T-helper 9 cell (primary cell): Measurements from ENCODE around the gene MUC15.

Experiments used
- DNase-seq: peaks from one replicate; pipeline ENCODE4 v3.0.0-alpha.2; 2020

The MUC15 gene

DNA sequence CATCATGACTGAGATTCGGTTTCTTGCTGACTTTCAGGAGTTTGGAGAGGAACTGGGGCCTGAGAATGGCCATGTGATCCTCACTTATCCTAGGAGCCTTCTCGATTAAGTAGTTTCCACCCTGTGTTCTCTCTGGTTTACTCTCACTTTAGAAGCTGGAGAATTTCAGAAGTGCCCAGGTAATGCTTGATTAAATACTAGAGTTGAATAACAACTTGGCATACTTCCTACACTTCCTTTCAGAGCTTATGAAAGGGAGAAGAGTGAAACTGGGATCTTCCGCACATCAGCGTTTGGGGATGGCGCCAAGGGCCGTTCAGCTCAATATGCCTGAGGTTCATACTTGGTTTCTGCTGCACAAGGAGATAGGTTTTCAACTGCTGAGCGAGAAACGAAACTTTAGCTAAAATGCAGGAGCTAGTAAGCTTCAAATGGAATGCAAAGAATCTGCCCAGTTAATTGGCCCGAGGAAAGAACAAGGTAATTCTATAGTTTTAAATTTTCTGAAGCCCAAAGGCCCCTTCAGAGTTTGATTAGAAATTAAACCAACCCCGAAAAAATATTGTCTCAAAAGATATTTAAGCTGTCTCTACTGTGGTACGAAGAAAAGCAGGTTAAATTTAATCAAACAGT lies 823 bp upstream of the MUC15 start:
- DNase-seq = no peak

DNA sequence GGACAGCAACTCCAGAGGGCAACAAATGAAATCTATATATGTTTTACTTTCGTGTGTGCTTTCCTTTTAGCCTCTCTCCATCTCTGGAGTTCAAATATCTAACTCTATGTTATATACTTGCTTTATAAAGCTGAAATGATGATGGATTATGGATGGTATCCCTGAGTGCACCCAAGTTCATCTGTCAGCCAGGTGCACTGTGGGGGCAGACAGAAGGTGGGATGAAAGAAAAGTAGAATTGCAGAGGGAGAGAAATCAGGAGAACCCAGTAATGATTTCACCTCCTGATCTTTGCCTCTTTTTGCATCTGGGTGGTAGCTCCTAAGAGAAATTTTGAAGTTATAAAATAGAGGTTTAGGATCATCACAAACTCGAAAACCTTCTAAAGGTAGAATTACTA lies 2.4 kb downstream of the MUC15 start:
- DNase-seq = no peak

DNA sequence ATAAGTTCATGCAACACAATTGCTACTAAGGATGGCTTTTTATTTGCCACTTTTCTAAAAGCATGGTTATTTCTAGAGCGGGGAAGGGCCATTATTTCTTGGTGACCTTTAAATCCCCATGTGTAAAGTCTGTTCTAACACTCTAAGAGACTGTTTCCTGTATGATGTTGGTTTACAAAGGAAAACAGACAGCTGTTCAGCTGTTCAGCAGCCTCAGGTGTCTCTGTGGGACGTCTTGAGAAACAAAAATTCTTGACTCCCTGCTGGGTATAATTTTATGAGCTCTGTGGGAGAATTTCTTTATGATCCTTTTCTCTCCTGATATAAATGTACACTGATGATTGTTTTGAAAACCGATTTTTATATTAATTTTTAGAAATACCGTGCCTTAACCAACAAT lies 13.9 kb downstream of the MUC15 start:
- DNase-seq = no peak

DNA sequence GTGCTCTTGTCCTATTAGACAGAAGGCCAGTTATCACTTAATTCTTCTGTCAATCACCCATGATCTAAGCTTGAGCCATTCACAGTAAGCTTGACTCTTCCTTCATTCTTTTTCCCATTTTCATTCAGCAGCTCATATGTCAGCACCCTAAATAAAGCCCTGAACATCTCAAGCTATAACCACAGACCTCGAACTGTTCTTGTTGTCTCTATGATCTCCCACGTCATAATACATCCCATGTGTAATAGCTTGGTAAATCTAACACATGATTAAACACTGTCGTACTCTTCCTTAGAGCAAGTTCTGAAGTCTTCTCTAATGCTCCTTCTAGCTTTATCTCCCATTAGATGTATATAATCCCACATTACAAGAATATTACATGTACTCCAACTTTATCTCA lies 14.4 kb downstream of the MUC15 start:
- no peak for DNase-seq

DNA sequence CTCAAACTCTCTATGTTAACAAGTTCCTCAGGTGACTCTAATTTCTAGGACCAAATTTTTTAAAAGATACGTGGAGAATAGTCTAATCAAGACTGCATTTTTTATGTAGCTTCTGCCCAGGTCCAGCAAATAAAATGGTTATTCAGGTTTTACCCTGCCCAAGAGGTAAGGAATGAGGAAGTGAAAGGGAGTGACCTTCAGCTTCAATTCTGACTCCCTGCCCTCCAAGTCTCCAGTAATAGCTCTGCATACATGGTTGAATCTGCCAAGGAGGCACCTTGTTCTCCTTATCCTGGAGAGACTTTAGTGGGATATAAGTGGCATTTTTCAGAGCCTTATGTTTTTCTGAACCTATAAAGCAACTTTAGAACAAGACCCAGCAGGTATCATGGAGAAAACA lies 15.5 kb downstream of the MUC15 start:
- DNase-seq = no peak

DNA sequence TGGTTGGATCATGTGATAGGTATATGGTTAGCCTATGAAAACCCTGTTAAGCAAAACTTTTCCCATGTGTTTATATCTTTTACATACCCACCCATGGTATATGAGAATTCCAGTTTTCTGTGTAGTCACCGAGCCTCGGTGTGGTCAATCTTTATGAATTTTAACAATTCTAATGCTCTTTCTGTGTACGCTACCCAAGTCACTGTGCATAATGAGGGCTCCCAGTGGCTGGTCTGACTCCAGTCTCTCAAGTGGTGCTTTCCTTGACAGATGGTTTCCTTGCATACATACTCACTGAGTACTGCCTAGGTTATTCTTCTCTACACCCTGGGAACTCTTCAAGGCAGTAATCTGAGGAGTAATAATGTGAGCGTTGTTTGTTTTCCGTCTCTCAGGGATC lies 17.6 kb downstream of the MUC15 start:
- no peak for DNase-seq

DNA sequence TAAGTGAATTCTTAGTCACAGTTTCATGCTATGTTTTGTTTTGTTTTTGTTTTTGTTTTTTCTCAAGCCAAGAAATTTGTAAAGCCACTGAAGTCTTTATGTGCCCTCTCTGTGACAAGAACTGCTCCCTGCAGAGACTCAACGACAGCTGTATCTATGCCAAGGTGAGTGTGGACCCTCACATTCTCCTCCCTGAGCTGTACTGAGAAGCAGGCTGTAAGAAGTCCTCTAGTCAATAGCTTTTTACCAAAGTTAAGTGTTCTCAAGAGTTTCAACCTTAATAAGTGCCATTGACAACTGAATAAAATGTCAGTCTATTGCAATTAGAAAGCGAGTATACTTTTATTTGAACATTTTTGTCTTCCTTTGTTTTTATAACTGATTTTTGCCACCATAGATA lies 18.9 kb downstream of the MUC15 start:
- DNase-seq = no peak

DNA sequence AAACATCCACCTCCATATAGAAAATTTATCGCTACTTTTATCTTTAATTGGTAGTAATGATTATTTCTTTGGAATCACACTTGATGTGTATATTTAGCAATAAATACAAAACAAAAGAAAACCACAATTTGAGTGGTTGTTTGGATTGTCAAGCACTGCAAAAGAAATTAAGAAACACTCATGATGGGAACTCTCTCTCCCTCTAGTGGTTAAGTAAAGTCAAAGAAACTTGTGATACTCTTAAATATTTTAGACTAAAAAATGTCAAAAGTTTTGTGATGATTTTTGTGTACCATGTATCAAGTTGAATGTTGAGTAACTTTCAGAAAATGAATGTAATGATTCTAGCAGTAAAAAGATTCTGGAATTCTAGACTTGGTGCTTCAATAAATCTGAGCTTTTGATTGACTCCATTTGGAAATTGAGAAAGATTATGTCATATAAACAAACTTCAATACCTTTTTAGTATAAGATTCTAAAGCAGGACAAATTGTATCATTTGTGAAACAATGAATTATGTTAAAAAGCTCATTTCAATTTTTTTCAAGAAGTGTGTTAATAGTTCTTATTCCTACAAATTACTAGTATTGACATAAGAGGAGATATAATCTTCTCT lies 20.8 kb downstream of the MUC15 start:
- DNase-seq = no peak

DNA sequence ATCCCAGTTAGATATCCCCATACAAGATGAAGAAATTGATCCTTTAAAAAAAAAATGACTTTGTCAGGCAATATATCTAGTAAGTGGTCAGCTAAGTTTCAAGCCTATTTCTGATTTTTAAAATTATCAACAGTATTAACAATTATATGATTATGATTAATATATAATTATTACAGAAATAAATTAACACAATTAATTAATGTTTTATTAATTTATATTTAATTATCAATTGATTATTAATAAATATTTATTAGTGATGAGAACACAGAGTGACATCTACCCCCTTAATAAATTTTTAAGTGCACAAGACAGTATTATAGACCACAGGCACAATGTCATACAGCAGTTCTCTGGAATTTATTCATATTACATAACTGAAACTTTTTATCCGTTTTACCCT lies 22.0 kb downstream of the MUC15 start:
- DNase-seq = no peak

DNA sequence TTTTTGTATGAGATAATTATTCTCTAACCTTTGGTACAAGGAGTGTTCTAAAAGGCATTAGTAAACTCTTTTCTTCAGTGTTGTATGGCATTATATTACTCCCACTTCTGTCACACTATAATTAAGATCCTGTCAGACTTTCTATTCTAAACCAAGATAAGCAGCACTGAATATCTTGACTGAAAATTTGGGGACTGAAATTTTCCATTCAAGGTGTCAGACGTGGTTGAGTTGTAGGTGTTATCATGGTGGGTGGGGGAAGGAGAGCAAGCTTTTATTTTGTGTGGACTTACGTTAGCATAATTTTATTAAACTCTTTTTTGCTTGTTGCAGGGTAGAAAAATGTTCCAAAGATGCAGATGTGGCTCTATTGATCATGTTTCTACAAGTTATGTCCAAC lies 22.9 kb downstream of the MUC15 start:
- no peak for DNase-seq

DNA sequence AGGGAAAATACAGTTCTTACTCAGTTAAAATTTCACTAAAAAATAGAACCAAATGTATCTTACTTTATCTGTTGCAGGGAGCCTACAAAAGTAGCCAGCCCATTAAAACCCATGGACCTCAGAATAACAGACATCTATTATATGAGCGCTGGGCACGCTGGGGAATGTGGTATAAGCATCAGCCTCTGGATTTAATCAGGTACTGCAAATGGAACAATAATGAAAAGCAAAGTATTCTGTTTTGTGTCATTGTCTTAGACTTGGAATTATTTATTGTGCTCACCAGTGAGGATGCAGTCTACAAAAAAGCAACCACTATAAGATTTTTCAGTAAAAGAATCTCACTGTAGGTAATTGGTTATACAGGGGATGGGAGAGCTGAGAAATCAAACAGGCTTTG lies 30.2 kb downstream of the MUC15 start:
- DNase-seq = no peak

DNA sequence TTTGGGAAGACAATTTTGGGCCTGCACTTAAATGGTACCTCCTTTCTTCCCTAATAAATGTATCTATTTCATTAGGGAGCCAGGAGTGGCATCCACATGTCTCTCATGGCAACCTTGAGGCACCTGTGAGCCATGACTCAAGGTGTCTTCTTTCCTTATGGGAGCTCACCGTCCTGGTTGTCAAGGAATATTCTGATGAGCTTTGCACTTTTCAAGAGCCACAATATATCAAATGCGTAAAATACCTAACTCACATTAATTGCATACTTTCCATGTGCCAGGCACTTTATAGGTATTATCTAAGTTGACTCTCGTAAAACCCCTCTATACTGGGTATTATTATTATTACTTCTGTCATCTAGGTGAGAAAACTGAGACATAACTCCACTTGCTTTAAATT lies 32.5 kb downstream of the MUC15 start:
- no peak for DNase-seq

DNA sequence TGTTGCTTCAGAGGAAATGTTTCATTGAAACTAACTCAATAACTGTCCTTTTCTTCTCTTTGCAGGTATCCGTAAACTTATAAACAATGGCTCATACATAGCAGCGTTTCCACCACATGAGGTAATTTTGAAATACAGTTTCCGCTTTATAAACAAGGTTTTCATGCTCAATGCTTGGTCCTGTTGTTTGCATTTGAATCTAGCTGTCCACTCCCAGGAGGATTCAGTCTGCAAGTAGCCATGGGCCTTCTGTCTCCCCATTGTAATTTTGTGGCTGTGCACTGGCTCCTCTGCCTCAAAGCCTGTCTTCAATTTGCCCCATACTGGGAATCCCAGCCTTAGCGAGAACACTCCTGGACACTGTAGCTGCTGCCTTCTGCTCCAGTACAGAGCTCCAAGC lies 34.7 kb downstream of the MUC15 start:
- DNase-seq = no peak

DNA sequence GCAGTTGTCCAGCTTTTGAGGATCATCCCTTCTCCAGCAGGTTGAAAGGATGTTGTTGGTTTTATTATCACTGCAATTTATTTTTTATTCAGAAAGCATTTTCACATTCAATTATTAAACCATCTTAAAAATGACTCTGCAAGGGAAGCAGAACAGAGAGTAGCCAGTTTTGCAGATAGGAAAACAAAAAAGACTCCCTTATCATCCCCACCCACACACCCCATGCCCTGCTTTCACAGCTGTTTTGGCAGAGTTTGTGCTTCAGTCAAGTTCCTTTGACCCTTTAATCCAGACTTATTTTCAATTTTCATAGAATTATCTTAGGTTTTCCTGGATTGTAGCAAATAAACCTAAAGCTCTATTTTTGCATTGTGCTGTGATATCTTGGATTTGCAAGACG lies 44.4 kb downstream of the MUC15 start:
- DNase-seq = no peak

DNA sequence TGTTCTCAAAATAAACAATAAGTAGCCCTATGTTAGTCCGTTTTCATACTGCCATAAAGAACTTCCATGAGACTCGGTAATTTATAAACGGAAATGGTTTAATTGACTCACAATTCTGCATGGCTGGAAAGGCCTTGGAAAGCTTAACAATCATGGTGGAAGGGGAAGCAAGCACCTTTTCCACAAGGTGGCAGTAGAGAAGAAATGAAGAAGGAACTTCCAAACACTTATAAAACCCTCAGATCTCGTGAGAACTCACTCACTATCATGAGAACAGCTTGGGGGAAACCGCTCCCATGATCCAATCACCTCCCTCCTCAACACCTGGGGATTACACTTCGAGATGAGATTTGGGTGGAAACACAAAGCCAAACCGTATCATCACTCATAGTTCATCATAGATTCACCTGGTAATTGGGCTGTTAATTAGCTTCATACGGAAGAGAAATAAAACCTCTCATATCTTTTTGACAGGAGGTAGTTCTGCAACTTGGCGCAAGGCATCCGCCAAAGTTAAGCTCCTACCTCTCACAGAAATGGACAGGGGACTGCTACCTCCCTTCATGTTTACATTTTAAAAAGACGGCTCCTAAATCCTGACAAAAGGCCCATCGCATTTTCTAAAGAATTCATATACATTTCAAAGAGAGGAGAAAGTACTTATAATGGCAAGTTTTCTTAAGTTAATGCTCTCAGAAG lies 49.0 kb downstream of the MUC15 start:
- DNase-seq = no peak

DNA sequence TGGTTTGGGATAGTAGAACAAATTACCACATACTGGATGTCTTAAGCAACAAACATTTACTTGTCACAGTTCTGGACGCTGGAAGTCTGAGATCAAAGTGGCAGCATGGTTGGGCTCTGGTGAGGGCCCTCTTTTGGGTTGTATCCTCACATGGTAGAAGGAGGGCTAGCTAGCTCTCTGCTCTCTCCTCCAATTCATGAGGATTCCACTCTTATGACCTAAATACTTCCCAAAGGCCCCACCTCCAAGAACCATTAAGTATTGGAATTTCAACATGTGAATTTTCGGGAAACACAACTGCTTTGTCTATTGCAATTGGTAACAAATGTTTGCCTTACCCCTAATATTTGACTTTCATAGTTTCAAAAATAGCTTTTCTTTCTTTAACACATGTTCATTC lies 52.6 kb downstream of the MUC15 start:
- no peak for DNase-seq

DNA sequence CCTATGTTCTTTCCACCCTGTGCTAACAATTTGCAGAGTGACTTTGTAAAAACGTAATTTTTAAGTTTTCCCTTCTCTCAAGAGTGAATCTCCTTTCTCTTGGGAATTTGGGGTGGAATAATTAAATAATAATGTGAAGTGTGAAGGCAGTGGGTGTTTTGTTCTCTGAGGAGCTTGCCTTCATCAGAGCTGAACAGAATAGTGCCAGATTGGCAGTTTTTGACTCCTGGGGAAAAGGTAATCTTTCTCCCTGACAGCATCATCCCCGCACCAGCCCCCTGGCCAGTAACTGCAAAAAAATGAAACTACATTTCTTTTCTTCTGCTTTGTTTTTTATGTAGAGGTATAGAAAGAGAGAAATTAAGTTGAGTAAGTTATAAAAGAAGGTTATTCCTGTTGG lies 59.9 kb downstream of the MUC15 start:
- no peak for DNase-seq

DNA sequence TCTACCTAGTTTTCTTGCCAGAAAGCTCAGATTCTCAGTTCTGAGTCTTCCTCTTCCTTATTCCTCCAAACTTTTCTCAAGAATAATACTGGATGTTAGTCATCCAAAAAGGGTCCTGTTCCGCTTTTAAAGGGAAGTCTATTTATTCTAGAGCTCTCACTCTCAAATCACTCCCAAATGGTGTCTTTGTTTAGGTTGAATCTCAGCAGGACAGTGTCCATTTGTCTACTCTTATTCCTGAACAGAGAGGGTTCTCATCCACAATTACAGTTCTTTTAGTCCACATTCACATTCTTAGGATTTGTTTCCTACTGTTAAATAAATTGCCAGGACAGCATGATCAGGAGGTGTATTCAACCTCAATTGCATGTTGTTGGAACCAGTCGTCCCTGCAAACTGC lies 61.3 kb downstream of the MUC15 start:
- no peak for DNase-seq

DNA sequence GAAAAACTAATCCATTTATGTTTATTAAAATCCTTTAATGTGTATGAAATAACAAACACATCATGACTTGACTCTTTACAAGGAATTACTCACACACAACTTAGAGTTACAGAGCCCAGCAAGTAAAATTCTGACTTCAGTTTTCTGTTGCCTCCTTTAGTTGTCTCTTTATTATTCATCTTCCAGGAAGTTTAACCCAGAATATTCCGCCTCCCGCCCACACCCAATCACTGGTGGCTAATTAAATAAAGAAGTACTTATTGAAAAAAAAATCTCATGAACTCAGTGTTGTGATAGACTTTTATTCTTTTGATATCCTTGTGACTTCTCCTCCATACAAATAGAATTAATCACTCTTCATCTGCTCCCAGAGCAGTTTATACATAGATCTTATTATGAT lies 61.9 kb downstream of the MUC15 start:
- no peak for DNase-seq
